SK-N-SH (cell line): ENCODE data around the gene TAX1BP1. TPM values are rescaled to one million over a fixed set of nuclear protein-coding genes. Genes with fewer than 3 reads are reported as not detected.

Experiments
- CTCF ChIA-PET: fragments of 300-600, 350-600 bp; formaldehyde crosslinking; extraction: SDS; loops from one replicate; lab custom pipeline; 2021; lab: Yijun Ruan, JAX
- POLR2A ChIA-PET: fragments of 350-600 bp; sonication (Branson Sonifier 250); formaldehyde crosslinking; extraction: SDS; loops from one replicate; lab custom pipeline; 2020; ENCODE audit warnings: antibody characterized with exemption, inconsistent platforms; lab: Yijun Ruan, JAX
- DNase-seq: peaks from one replicate; pipeline ENCODE4 v3.0.0; 2012
- H2AFZ ChIP-seq: fragments of 200-600 bp; sonication (generic); 2 replicates; pipeline ENCODE4 v1.8.1; 2016; ENCODE audit warnings: antibody characterized with exemption, mild to moderate bottlenecking, low read depth
- H3F3A ChIP-seq: fragments of 200-600 bp; sonication (generic); replicated peaks from 2 replicates; pipeline ENCODE3; 2016; ENCODE audit warnings: antibody characterized with exemption, mild to moderate bottlenecking; ENCODE audit not compliant: insufficient read depth
- H3K27ac ChIP-seq, 2 experiments: fragments of 200-500 bp in 1 of 2; fragments of 200-600 bp in 1 of 2; sonication (Bioruptor generic) in 1 of 2; sonication (generic), shearing (Covaris generic) in 1 of 2; 2 replicates each; pipeline versions ENCODE4 v1.5.1 to v1.6.1; 2014 to 2016; ENCODE audit warnings: low read depth in 2 of 2, inconsistent platforms in 1 of 2, low read length in 1 of 2, mild to moderate bottlenecking in 1 of 2, mixed read lengths in 1 of 2
- H3K27me3 ChIP-seq: fragments of 200-600 bp; sonication (generic), shearing (Covaris generic); 2 replicates; pipeline ENCODE4 v1.6.1; 2016; ENCODE audit warnings: mixed run types; ENCODE audit not compliant: insufficient read depth
- H3K36me3 ChIP-seq, 2 experiments: fragments of 200-500 bp in 1 of 2; fragments of 200-600 bp in 1 of 2; sonication (Bioruptor generic) in 1 of 2; sonication (generic) in 1 of 2; replicated peaks in 1 of 2; 2 replicates each; pipeline versions ENCODE3 to v1.5.1; 2014 to 2016; ENCODE audit warnings: low read length in 1 of 2, mild to moderate bottlenecking in 1 of 2; ENCODE audit not compliant: insufficient read depth in 2 of 2, control insufficient read depth in 1 of 2
- H3K4me1 ChIP-seq, 2 experiments: fragments of 200-500 bp in 1 of 2; fragments of 200-600 bp in 1 of 2; sonication (Bioruptor generic) in 1 of 2; sonication (generic), shearing (Covaris generic) in 1 of 2; 2 replicates each; pipeline versions ENCODE4 v1.5.1 to v1.6.1; 2014 to 2016; ENCODE audit warnings: low read depth in 1 of 2, low read length in 1 of 2, mixed run types in 1 of 2; ENCODE audit not compliant: insufficient read depth in 2 of 2, control insufficient read depth in 1 of 2
- H3K4me2 ChIP-seq: fragments of 200-600 bp; sonication (generic), shearing (Covaris generic); 2 replicates; pipeline ENCODE4 v1.6.1; 2017; ENCODE audit warnings: mixed run types
- H3K4me3 ChIP-seq, 2 experiments: fragments of 200-500 bp in 1 of 2; fragments of 200-600 bp in 1 of 2; sonication (Bioruptor generic) in 1 of 2; sonication (generic), shearing (Covaris generic) in 1 of 2; 2 replicates each; pipeline versions ENCODE4 v1.5.1 to v1.8.1; 2014 to 2016; ENCODE audit warnings: low read depth in 2 of 2, inconsistent platforms in 1 of 2, low read length in 1 of 2, mild to moderate bottlenecking in 1 of 2, mixed read lengths in 1 of 2, moderate library complexity in 1 of 2
- H3K79me2 ChIP-seq: fragments of 200-600 bp; sonication (generic); 2 replicates; pipeline ENCODE4 v1.8.1; 2017; ENCODE audit warnings: mild to moderate bottlenecking; ENCODE audit not compliant: insufficient read depth
- H3K9ac ChIP-seq: fragments of 200-600 bp; sonication (generic); 2 replicates; pipeline ENCODE4 v1.6.1; 2017; ENCODE audit warnings: mixed run types
- H3K9me2 ChIP-seq: fragments of 200-600 bp; sonication (generic); 2 replicates; pipeline ENCODE4 v1.6.1; 2017; ENCODE audit warnings: mixed run types
- H3K9me3 ChIP-seq: fragments of 200-600 bp; sonication (generic); 2 replicates; pipeline ENCODE4 v1.6.1; 2017; ENCODE audit warnings: mixed run types, mild to moderate bottlenecking, moderate library complexity
- H4K20me1 ChIP-seq: fragments of 200-600 bp; sonication (generic); 2 replicates; pipeline ENCODE4 v1.6.1; 2017; ENCODE audit warnings: mild to moderate bottlenecking, mixed run types; ENCODE audit not compliant: insufficient read depth
- CTCF ChIP-seq: fragments of 200-600 bp; sonication (generic); IDR thresholded peaks from 2 replicates; pipeline ENCODE4 v1.6.1; 2017; ENCODE audit warnings: antibody characterized with exemption, mild to moderate bottlenecking, moderate library complexity
- ELF1 ChIP-seq: IDR thresholded peaks from 2 replicates; pipeline ENCODE4 v1.4.0; 2012
- EZH2phosphoT487 ChIP-seq: fragments of 200-600 bp; sonication (generic); IDR thresholded peaks from 2 replicates; pipeline ENCODE4 v1.6.1; 2017; ENCODE audit warnings: low read depth, mixed run types, mild to moderate bottlenecking, antibody characterized with exemption, moderate library complexity, borderline replicate concordance
- FOSL2 ChIP-seq: IDR thresholded peaks from 2 replicates; pipeline ENCODE4 v1.4.0; 2012; ENCODE audit warnings: low read depth, mild to moderate bottlenecking, moderate library complexity, borderline replicate concordance
- FOXJ3 ChIP-seq: sonication (generic); formaldehyde crosslinking; IDR thresholded peaks from 2 replicates; pipeline ENCODE4 v1.5.1; 2020; ENCODE audit warnings: mild to moderate bottlenecking, missing genetic modification reagents
- GABPA ChIP-seq: IDR thresholded peaks from 2 replicates; pipeline ENCODE4 v1.4.0; 2012; ENCODE audit warnings: low read depth, mild to moderate bottlenecking
- JUND ChIP-seq: IDR thresholded peaks from 2 replicates; pipeline ENCODE4 v1.4.0; 2012
- MAX ChIP-seq: IDR thresholded peaks from 2 replicates; pipeline ENCODE4 v1.4.0; 2012; ENCODE audit warnings: low read depth
- MEF2A ChIP-seq: IDR thresholded peaks from 2 replicates; pipeline ENCODE4 v1.4.0; 2012; ENCODE audit warnings: low read depth, borderline replicate concordance
- MXI1 ChIP-seq: IDR thresholded peaks from 2 replicates; pipeline ENCODE4 v1.6.1; 2012; ENCODE audit warnings: mild to moderate bottlenecking, low read depth, low read length, improper control_type of control experiment
- NFIC ChIP-seq: IDR thresholded peaks from 2 replicates; pipeline ENCODE4 v1.4.0; 2012; ENCODE audit warnings: borderline replicate concordance
- NRF1 ChIP-seq: IDR thresholded peaks from 2 replicates; pipeline ENCODE4 v1.6.1; 2012; ENCODE audit warnings: low read depth, mild to moderate bottlenecking, low read length
- PBX3 ChIP-seq: IDR thresholded peaks from 2 replicates; pipeline ENCODE4; 2012
- RCOR1 ChIP-seq: fragments of 150-350 bp; IDR thresholded peaks from 2 replicates; pipeline ENCODE4 v1.6.1; 2017; ENCODE audit warnings: antibody characterized with exemption, low read length
- RFX5 ChIP-seq: IDR thresholded peaks from 2 replicates; pipeline ENCODE4 v1.6.1; 2012; ENCODE audit warnings: mild to moderate bottlenecking, improper control_type of control experiment, low read length
- RXRA ChIP-seq: IDR thresholded peaks from 2 replicates; pipeline ENCODE4 v1.4.0; 2012; ENCODE audit warnings: low read depth, mild to moderate bottlenecking, borderline replicate concordance
- SMC3 ChIP-seq: IDR thresholded peaks from 2 replicates; pipeline ENCODE4 v1.6.1; 2012; ENCODE audit warnings: low read depth, low read length, improper control_type of control experiment
- TAF1 ChIP-seq: IDR thresholded peaks from 2 replicates; pipeline ENCODE4 v1.6.1; 2012; ENCODE audit warnings: low read depth, mild to moderate bottlenecking, low read length, moderate library complexity, borderline replicate concordance
- WGBS: methylation state at CpG from one replicate; pipeline ENCODE4 v1.1.6; 2017; ENCODE audit warnings: low lambda C conversion rate; 5-methylcytosine and 5-hydroxymethylcytosine counted together
- polyA plus RNA-seq, 3 experiments: library from polyadenylated mRNA; depleted of rRNA; stranded (reverse); fragments of >200 nt; gene quantifications; 2 replicates each; pipeline ENCODE4 v1.2.3, GENCODE V29; 2012
- TF ChIP-seq, protein P1 (sequence below): IDR thresholded peaks from 2 replicates; pipeline ENCODE4 v1.4.0; 2012; ENCODE audit warnings: low read depth, borderline replicate concordance

Gene TAX1BP1
- polyA plus RNA-seq, 1 of the 3 experiments (the other 2 are of a cell fraction), result 70.3 TPM

- DNase-seq, result no peak
- ChIA-PET CTCF (interaction anchor here (0.9 to 1.8 kb wide), 3 partner anchors 12 to 159 kb away, joined by 4 to 5 read pairs (median 5); no protein-coding TSS in a partner anchor), POLR2A (no interaction called here)
- Histone ChIP-seq H3K27me3 (no peaks in the 10 kb centered on the region), H2AFZ (no peak overlapping the region), H3K9me3 (no peaks in the 10 kb centered on the region), H3K36me3 (no peaks in the 10 kb centered on the region), H3F3A (no peaks in the 10 kb centered on the region), H3K9me2 (no peaks in the 10 kb centered on the region), H4K20me1 (no peaks in the 10 kb centered on the region), H3K79me2 (no peaks in the 10 kb centered on the region), H3K4me1 (no peaks in the 10 kb centered on the region), H3K4me3 (no peak overlapping the region), H3K4me2 (no peak overlapping the region), H3K9ac (no peak overlapping the region), H3K27ac (no peak overlapping the region)
- 61% methylated on average over 6 of the region's 6 CpGs for WGBS
- TF ChIP-seq EZH2phosphoT487, result no peak
- no peak for TF ChIP-seq PBX3
- TF ChIP-seq, protein P1, sequence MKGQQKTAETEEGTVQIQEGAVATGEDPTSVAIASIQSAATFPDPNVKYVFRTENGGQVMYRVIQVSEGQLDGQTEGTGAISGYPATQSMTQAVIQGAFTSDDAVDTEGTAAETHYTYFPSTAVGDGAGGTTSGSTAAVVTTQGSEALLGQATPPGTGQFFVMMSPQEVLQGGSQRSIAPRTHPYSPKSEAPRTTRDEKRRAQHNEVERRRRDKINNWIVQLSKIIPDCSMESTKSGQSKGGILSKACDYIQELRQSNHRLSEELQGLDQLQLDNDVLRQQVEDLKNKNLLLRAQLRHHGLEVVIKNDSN, result no peak
- no peak for TF ChIP-seq FOXJ3 (CRISPR knock-in tag)
- TF ChIP-seq SMC3, result no peak
- TF ChIP-seq JUND, result no peak
- TF ChIP-seq RFX5, result no peak
- TF ChIP-seq MEF2A, result no peak
- no peak for TF ChIP-seq MAX
- TF ChIP-seq NFIC, result no peak
Measured at GRCh38 chr7:27860800-27861199, 120.8 kb downstream of the TAX1BP1 start.

GRCh38 chr7:27861747-27862146 is 121.8 kb downstream of the TAX1BP1 start:
- Histone ChIP-seq H3K4me2 (no peak overlapping the region), H3K9me2 (no peaks in the 10 kb centered on the region), H3K36me3 (no peaks in the 10 kb centered on the region), H3K79me2 (no peaks in the 10 kb centered on the region), H3K9me3 (no peaks in the 10 kb centered on the region), H3K9ac (no peak overlapping the region), H4K20me1 (no peaks in the 10 kb centered on the region), H3K27me3 (no peaks in the 10 kb centered on the region), H3K27ac (no peak overlapping the region), H3F3A (no peaks in the 10 kb centered on the region), H3K4me1 (no peaks in the 10 kb centered on the region), H3K4me3 (no peak overlapping the region), H2AFZ (no peak overlapping the region)
- ChIA-PET CTCF (interaction anchor here (1.5 to 1.8 kb wide), 2 partner anchors 11 to 158 kb away, joined by 4 to 5 read pairs; no protein-coding TSS in a partner anchor), POLR2A (no interaction called here)
- 67% methylated on average over 3 of the region's 3 CpGs for WGBS
- no peak for DNase-seq
- TF ChIP-seq TAF1, result no peak
- TF ChIP-seq RXRA, result no peak
- TF ChIP-seq FOSL2, result no peak
- TF ChIP-seq MEF2A, result no peak
- TF ChIP-seq CTCF, result no peak
- TF ChIP-seq ELF1, result no peak
- TF ChIP-seq, protein P1, result no peak
- TF ChIP-seq GABPA, result no peak
- TF ChIP-seq RCOR1, result no peak
- TF ChIP-seq MXI1, result no peak
- no peak for TF ChIP-seq NRF1
- TF ChIP-seq JUND, result no peak
